GM23338 (cell line): ENCODE measurements around the gene STX8.

ENCODE experiments used
- CREB1 ChIP-seq: fragments of 250-450 bp; sonication (Bioruptor Pico); IDR thresholded peaks from 2 replicates; pipeline ENCODE4 v1.5.0; 2020; ENCODE audit warnings: low read depth, mild to moderate bottlenecking, moderate library complexity
- EZH2 ChIP-seq: fragments of 200-600 bp; sonication (generic); IDR thresholded peaks from one replicate; pipeline ENCODE4 v1.8.0; 2017; ENCODE audit warnings: antibody characterized with exemption, mild to moderate bottlenecking, low read depth; ENCODE audit not compliant: unreplicated experiment
- EZH2phosphoT487 ChIP-seq: fragments of 200-600 bp; sonication (generic); IDR thresholded peaks from one replicate; pipeline ENCODE4 v1.8.1; 2018; ENCODE audit warnings: antibody characterized with exemption; ENCODE audit not compliant: unreplicated experiment
- JUNB ChIP-seq: IDR thresholded peaks from one replicate; pipeline ENCODE4 v1.6.1; 2016; ENCODE audit warnings: antibody characterized with exemption; ENCODE audit not compliant: unreplicated experiment
- NANOG ChIP-seq: IDR thresholded peaks from 2 replicates; pipeline ENCODE4 v1.6.1; 2016; ENCODE audit warnings: antibody characterized with exemption, borderline replicate concordance
- POLR2AphosphoS5 ChIP-seq: IDR thresholded peaks from 2 replicates; pipeline ENCODE4 v1.6.1; 2016; ENCODE audit warnings: antibody characterized with exemption, low read depth
- REST ChIP-seq: IDR thresholded peaks from one replicate; pipeline ENCODE4 v1.6.1; 2018; ENCODE audit warnings: antibody characterized with exemption; ENCODE audit not compliant: unreplicated experiment
- STAT1 ChIP-seq: IDR thresholded peaks from one replicate; pipeline ENCODE4 v1.6.1; 2016; ENCODE audit warnings: antibody characterized with exemption; ENCODE audit not compliant: unreplicated experiment
- ZNF114 ChIP-seq: fragments of 250-450 bp; sonication (Bioruptor Pico); IDR thresholded peaks from 2 replicates; pipeline ENCODE4 v1.5.0; 2020; ENCODE audit warnings: mild to moderate bottlenecking, moderate library complexity
- ZNF331 ChIP-seq: fragments of 250-450 bp; sonication (Bioruptor Pico); IDR thresholded peaks from 2 replicates; pipeline ENCODE4 v1.5.0; 2020; ENCODE audit warnings: low read depth, mild to moderate bottlenecking, moderate library complexity
- ZNF462 ChIP-seq: fragments of 250-450 bp; sonication (Bioruptor Pico); IDR thresholded peaks from 2 replicates; pipeline ENCODE4 v1.5.0; 2020; ENCODE audit warnings: mild to moderate bottlenecking, moderate library complexity
- TF ChIP-seq, protein P1 (sequence below), 2 experiments: fragments of 200-600 bp in 1 of 2; sonication (generic) in 1 of 2; conservative IDR thresholded peaks; 2 replicates each; pipeline versions ENCODE4 v1.5.1 to v1.6.1; 2016 to 2017; ENCODE audit warnings: antibody characterized with exemption in 2 of 2, low read depth in 2 of 2, mild to moderate bottlenecking in 2 of 2, moderate library complexity in 1 of 2
- TF ChIP-seq, protein P2 (sequence below): IDR thresholded peaks from 2 replicates; pipeline ENCODE4 v1.6.1; 2016; ENCODE audit warnings: antibody characterized with exemption

- TF ChIP-seq, protein P1, sequence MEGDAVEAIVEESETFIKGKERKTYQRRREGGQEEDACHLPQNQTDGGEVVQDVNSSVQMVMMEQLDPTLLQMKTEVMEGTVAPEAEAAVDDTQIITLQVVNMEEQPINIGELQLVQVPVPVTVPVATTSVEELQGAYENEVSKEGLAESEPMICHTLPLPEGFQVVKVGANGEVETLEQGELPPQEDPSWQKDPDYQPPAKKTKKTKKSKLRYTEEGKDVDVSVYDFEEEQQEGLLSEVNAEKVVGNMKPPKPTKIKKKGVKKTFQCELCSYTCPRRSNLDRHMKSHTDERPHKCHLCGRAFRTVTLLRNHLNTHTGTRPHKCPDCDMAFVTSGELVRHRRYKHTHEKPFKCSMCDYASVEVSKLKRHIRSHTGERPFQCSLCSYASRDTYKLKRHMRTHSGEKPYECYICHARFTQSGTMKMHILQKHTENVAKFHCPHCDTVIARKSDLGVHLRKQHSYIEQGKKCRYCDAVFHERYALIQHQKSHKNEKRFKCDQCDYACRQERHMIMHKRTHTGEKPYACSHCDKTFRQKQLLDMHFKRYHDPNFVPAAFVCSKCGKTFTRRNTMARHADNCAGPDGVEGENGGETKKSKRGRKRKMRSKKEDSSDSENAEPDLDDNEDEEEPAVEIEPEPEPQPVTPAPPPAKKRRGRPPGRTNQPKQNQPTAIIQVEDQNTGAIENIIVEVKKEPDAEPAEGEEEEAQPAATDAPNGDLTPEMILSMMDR (conservative IDR thresholded peaks at IDR 0.05; ENCODE audit: low read depth in 2 of 2), result no peak; a peak in 1 of 4 replicates
- no peak for TF ChIP-seq REST
- TF ChIP-seq EZH2, result no peak
- TF ChIP-seq NANOG, result no peak
- no peak for TF ChIP-seq JUNB
- no peak for TF ChIP-seq EZH2phosphoT487
- no peak for TF ChIP-seq CREB1 (CRISPR knock-in tag)
- no peak for TF ChIP-seq POLR2AphosphoS5
- no peak for TF ChIP-seq ZNF462 (CRISPR knock-in tag)
- TF ChIP-seq, protein P2, sequence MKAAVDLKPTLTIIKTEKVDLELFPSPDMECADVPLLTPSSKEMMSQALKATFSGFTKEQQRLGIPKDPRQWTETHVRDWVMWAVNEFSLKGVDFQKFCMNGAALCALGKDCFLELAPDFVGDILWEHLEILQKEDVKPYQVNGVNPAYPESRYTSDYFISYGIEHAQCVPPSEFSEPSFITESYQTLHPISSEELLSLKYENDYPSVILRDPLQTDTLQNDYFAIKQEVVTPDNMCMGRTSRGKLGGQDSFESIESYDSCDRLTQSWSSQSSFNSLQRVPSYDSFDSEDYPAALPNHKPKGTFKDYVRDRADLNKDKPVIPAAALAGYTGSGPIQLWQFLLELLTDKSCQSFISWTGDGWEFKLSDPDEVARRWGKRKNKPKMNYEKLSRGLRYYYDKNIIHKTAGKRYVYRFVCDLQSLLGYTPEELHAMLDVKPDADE, result no peak
- no peak for TF ChIP-seq STAT1
- TF ChIP-seq ZNF114 (CRISPR knock-in tag), result no peak
- no peak for TF ChIP-seq ZNF331
Measured at GRCh38 chr17:9322326-9322725, 253.3 kb downstream of the STX8 start.
